Endometrial microvascular endothelial cells (primary cell): ENCODE measurements around the gene HMCES. TPM values are rescaled to one million over a fixed set of nuclear protein-coding genes. Genes with fewer than 3 reads are reported as not detected.

Experiments used
- in situ Hi-C: cut with HindIII; loops from 2 replicates; pipeline ENCODE4 v1.10.0; 2017; ENCODE audit warnings: low sequenced_read_pairs, low pct_unique_long_range_greater_than_20kb; ENCODE audit errors: inconsistent ontology term
- total RNA-seq: library from RNA; depleted of rRNA; stranded (reverse); fragments of >200 nt; gene quantifications from one replicate; pipeline ENCODE4 v1.2.3, GENCODE V29; 2015; ENCODE audit errors: inconsistent ontology term

HMCES gene
- total RNA-seq, 1 donor from 2014 or later: 25.3 TPM

- in situ Hi-C loops: no loop called here
These were observed 9.8 kb downstream of the HMCES start for GRCh38 chr3:129288446-129288845.

GRCh38 chr3:129289201-129289921 lies 10.7 kb downstream of the HMCES start:
- in situ Hi-C loops: no loop called here

GRCh38 chr3:129291236-129291886 lies 12.7 kb downstream of the HMCES start:
- in situ Hi-C loops: no loop called here

- in situ Hi-C loops: no loop called here
These were observed 16.6 kb downstream of the HMCES start for GRCh38 chr3:129295286-129295685.

GRCh38 chr3:129304146-129304961 lies 25.7 kb downstream of the HMCES start:
- in situ Hi-C loops: no loop called here

- in situ Hi-C loops: no loop called here
These were observed 26.2 kb downstream of the HMCES start for GRCh38 chr3:129304962-129305222.

- in situ Hi-C loops: no loop called here
These were observed 27.0 kb downstream of the HMCES start for GRCh38 chr3:129305592-129306091.

GRCh38 chr3:129308636-129309035 lies 30.0 kb downstream of the HMCES start:
- in situ Hi-C loops: no loop called here

- in situ Hi-C loops: no loop called here
These were observed 31.7 kb downstream of the HMCES start for GRCh38 chr3:129310111-129311011.

GRCh38 chr3:129311054-129311902 lies 32.6 kb downstream of the HMCES start:
- in situ Hi-C loops: no loop called here

GRCh38 chr3:129312021-129312639 lies 33.5 kb downstream of the HMCES start:
- in situ Hi-C loops: no loop called here

GRCh38 chr3:129312671-129313414 lies 34.2 kb downstream of the HMCES start:
- in situ Hi-C loops: no loop called here

GRCh38 chr3:129313415-129313664 lies 34.7 kb downstream of the HMCES start:
- in situ Hi-C loops: no loop called here

- in situ Hi-C loops: no loop called here
These were observed 35.2 kb downstream of the HMCES start for GRCh38 chr3:129313665-129314385.

- in situ Hi-C loops: no loop called here
These were observed 35.9 kb downstream of the HMCES start for GRCh38 chr3:129314386-129315222.
